DOHH2 (cell line): Measurements from ENCODE around the gene CATSPERE.

Experiments used
- EZH2phosphoT487 ChIP-seq: fragments of 200-600 bp; sonication (generic); IDR thresholded peaks from 2 replicates; pipeline ENCODE4 v1.6.1; 2017; ENCODE audit warnings: borderline replicate concordance, mild to moderate bottlenecking, antibody characterized with exemption, low read length, moderate library complexity, mixed read lengths
- TF ChIP-seq, protein P1 (sequence below): fragments of 200-600 bp; sonication (generic); IDR thresholded peaks from one replicate; pipeline ENCODE4 v1.5.1; 2014; ENCODE audit warnings: antibody characterized with exemption, mild to moderate bottlenecking, low read depth, low read length; ENCODE audit not compliant: poor library complexity, severe bottlenecking

DNA sequence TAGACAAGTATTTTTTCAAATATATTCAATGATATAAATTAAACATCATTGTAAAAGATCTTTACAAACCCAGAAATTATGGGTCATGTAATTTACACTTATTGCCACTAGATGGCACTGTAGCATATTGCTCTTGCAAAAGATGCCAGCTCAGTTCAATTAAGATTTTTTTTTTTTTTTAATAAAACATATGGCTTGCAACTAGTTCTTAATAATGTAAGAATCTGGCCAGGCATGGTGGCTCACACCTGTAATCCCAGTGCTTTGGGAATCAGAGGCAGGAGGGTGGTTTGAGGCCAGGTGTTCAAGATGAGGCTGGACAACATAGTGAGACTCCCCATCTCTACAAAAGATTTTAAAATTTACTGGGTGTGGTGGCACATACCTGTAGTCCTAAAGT is 142.4 kb downstream of the CATSPERE start:
- TF ChIP-seq EZH2phosphoT487: no peak
- TF ChIP-seq, protein P1, sequence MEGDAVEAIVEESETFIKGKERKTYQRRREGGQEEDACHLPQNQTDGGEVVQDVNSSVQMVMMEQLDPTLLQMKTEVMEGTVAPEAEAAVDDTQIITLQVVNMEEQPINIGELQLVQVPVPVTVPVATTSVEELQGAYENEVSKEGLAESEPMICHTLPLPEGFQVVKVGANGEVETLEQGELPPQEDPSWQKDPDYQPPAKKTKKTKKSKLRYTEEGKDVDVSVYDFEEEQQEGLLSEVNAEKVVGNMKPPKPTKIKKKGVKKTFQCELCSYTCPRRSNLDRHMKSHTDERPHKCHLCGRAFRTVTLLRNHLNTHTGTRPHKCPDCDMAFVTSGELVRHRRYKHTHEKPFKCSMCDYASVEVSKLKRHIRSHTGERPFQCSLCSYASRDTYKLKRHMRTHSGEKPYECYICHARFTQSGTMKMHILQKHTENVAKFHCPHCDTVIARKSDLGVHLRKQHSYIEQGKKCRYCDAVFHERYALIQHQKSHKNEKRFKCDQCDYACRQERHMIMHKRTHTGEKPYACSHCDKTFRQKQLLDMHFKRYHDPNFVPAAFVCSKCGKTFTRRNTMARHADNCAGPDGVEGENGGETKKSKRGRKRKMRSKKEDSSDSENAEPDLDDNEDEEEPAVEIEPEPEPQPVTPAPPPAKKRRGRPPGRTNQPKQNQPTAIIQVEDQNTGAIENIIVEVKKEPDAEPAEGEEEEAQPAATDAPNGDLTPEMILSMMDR: peak; percentile 41
